ENCODE data around the gene PPP1R11.

PPP1R11 gene

GRCh38 chr6:30061858-30062458, 5.0 kb upstream of the PPP1R11 start:
- no peak for DNase-seq (ENCODE audit: low read depth in 2 of 2, low spot score in 1 of 2)

DNA sequence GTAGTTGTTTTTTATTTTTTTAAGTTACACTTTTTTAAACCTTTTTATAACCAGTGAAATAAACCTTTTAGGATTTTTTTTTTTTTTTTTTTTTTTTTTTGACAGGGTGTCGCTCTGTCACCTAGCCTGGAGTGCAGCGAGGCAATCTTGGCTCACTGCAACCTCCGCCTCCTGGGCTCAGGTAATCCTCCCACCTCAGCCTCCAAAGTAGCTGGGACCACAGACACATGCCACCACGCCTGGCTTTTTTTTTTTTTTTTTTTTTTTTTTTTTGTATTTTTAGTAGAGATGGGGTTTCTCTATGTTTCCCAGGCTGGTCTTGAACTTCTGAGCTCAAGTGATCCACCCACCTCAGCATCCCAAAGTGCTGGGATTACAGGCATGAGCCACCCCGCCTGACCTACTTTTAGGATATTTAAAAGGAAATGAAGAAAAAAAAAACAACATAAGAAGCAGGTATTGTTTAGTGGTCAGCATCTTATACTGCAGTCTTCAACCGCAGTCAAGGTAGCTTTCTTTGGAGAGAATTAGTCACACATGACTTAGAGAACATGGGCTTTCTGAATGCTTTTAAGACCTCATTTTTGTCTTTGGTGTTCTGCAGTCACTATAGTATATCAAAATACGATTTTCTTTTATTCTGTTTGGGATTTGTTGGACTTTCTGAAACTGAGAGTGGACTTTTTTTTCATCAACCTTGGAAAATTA, 4.4 kb upstream of the PPP1R11 start:
- DNase-seq (ENCODE audit: low read depth in 2 of 2, low spot score in 1 of 2), result no peak

GRCh38 chr6:30063315-30063714, 3.7 kb upstream of the PPP1R11 start:
- no peak for DNase-seq (ENCODE audit: low read depth in 2 of 2, low spot score in 1 of 2)

DNA sequence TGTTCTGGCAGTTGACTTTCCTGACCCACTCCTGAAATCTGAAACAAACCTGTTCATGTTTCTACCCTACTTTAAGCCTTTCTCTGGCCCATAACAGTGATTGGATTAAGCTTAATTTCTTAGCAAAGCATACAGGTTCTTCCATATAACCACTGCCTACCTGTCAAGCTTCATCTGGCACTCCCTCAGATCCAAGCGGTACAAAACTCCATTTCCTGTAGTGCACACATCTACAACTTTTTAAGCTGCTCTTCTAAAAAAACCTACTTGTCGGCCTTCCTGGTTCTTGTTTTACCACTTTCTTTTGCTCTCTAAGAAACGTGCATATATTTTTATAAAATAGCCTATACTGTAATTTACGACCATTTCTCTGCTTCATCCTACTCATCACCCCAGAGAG, 916 bp upstream of the PPP1R11 start:
- DNase-seq (ENCODE audit: low read depth in 2 of 2, low spot score in 1 of 2), result no peak

DNA sequence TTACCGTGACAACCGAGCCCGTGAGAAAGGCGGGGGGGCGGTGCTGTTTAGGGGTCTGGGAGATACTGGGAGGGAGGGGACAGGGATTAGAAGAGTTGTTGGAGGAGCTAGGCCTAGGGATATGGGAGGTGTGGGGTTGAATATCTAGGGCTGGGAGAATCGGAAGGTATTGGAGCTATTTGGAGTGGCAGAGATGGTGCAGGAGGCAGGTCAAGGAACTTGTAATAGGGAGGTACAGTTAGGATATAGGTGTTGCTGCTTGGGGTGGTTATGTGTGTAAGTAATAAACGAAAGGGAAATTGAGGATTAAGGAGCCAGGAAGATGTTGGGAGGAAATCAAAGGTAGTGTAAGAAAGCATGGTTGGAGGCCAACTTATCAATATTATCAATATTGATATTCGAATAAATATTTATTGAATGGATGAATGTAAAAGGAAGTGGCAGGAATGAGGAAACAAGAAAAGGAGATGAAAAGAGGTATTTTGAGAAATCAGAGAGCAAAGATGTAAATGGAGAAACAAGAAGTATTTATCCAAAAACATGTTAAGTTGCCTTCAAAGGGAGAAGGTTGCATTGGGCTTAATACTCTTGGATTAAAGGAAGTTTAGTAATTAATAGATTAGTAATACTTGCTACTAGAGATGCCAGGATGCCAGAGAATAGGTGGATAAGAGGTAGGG, 602 bp downstream of the PPP1R11 start:
- no peak for DNase-seq (ENCODE audit: low read depth in 2 of 2, low spot score in 1 of 2)

DNA sequence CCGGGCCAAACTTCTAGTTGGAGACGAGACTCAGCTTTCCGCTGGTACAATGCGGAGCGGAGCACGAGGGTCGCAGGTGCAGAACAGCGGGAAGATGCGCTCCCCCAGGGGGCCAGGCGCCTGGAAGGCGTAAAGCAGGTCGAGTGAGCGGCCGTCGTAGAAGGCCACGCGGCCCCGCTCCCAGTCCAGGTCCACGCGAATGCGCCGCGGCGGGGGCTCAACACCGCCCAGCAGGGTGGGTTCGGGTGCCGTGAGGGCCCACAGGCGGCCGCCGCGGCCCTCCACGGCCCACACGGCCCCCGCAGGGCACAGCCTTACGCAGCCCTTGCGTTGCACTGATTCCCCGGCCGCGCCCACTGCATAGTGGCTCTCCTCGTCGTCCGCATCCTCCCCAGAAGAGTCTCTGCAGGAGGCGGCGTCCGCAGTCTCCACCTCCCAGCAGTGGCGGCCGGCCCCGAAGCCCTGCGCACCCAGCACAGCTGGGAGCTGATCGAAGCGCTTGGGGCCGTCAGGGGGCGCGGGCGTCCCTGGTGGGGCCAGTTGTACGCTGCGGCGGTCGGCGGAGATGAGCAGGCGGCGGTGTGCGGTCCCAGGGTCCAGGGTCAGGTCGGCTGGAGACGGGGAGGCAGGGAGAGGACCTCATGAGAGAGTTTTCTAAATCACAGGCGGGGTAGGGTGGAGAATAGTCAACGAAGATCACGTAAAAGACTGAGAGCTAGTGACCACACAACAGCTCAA, 4.3 kb downstream of the PPP1R11 start:
- no peak for DNase-seq (ENCODE audit: low read depth in 2 of 2, low spot score in 1 of 2)

- no peak for DNase-seq (ENCODE audit: low read depth in 2 of 2, low spot score in 1 of 2)
Observed at GRCh38 chr6:30071858-30072257, 4.9 kb downstream of the PPP1R11 start.

DNA sequence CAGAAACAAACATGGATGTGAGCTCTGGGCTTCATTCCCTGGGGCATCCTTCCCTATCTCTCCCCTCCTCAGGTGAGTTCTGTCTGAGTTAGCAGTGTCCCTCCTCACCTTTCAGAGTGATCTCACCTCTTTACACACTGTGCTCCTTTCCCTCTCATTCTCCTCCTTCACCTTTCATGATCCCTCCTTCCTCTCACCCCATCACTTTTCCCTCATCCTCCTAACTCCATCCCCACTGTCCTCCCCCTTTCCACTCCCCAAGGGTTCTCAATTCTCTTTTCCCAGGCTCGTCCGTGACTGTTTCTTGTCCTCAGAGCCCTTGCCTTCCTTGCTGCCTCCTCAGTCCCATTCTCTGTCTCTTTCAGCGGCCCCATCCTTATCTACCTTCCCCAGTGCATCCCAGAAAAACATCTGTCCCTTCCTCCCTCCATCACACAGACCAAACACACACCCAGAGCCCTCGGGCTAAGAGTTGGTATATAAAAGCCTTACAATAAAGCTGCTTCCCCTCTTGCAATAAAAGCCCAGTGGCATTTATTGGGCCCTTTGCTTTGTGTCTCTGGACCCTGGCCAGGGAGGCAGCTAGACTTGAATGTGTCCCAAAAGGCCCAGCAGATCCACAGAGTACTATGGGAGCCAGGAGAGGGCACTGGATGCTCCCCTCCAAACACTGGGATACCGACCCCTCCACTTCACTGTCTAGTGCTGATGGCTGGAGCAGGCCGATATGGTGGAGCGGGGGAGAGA, 6.7 kb downstream of the PPP1R11 start:
- no peak for DNase-seq (ENCODE audit: low read depth in 2 of 2, low spot score in 1 of 2)

DNA sequence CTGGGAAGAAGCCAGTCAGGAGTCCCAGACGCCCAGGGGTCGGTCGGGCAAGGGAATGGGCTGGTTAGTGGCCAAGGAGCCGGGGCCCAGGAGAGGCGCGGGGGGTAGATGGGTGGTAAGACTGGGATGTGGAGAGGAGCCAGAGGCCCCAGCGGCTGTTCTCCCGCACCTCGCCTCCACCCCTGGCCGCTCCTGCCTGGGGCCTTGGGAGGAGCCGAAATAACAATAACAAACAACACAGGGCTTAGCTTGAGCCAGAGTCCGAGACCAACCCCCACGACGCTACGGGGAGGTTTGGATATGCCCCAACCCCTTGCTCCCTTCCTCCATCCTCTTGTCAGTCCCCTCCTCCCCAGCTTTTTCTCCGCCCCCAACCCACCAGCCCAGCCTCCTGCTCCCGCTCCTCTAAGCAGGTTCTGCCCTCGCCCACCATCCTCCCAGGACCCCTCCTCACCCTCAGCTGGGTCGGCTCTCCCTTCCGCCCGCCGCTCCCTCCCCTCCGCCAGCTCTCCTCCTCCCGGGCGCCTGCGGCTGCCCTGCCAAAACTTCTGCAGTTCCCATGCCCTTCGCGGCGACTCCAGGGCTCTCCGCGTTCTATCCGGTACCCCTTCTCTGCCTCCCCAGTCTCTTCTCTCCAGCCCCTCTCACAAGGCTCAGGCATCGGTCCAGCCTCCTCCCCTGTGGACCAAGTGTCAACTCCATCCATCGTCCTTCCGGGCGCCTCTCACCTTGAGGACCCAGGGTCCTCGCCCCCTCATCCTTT, 7.5 kb downstream of the PPP1R11 start:
- DNase-seq (ENCODE audit: low read depth in 2 of 2, low spot score in 1 of 2), result no peak

- no peak for DNase-seq (ENCODE audit: low read depth in 2 of 2, low spot score in 1 of 2)
Observed at GRCh38 chr6:30075094-30075789, 8.2 kb downstream of the PPP1R11 start, which contains the start of gene RNF39. Gene RNF39, minus strand, starts transcription at chr6:30075769. Its CDS starts 184 bp downstream, at chr6:30075585.

- DNase-seq (ENCODE audit: low read depth in 2 of 2, low spot score in 1 of 2), result no peak
Observed at GRCh38 chr6:30075790-30076732, 9.1 kb downstream of the PPP1R11 start.

GRCh38 chr6:30077218-30077617, 10.2 kb downstream of the PPP1R11 start:
- DNase-seq (ENCODE audit: low read depth in 2 of 2, low spot score in 1 of 2), result no peak

- no peak for DNase-seq (ENCODE audit: low read depth in 2 of 2, low spot score in 1 of 2)
Observed at GRCh38 chr6:30087876-30088275, 20.9 kb downstream of the PPP1R11 start.

GRCh38 chr6:30091577-30092381, 24.8 kb downstream of the PPP1R11 start:
- DNase-seq (ENCODE audit: low read depth in 2 of 2, low spot score in 1 of 2), result no peak

DNA sequence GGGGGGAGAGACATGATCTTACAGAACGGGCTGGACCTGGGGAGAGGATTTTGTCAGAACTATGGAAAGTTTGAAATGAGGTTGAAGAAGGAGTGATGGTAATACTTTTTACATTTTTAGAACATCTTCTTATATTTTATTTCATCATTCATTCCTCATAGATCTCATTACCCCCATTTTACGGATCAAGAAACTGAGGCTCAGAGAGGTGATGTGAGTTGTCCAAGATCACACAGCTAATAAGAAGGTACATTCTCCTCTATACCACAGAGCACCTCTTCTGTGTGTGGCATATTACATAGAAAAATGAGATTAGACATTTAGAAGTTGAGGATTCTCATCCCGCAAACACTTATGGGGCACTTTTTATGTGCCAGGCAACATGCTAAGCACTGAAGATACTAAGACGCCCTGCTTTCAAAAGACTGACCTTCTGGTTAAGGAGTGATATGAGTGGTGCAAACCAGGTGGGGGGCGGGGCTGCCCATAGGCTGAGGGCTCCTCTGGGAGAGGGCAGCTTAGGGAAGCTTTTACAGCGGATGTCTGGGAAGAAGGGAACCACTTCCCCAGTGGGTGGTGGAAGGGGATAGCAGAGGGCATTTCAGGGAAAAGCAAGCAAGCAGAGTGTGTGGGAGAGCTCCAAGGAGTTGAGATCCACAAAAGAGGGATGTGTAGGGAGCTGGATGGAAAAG, 26.0 kb downstream of the PPP1R11 start:
- no peak for DNase-seq (ENCODE audit: low read depth in 2 of 2, low spot score in 1 of 2)

DNA sequence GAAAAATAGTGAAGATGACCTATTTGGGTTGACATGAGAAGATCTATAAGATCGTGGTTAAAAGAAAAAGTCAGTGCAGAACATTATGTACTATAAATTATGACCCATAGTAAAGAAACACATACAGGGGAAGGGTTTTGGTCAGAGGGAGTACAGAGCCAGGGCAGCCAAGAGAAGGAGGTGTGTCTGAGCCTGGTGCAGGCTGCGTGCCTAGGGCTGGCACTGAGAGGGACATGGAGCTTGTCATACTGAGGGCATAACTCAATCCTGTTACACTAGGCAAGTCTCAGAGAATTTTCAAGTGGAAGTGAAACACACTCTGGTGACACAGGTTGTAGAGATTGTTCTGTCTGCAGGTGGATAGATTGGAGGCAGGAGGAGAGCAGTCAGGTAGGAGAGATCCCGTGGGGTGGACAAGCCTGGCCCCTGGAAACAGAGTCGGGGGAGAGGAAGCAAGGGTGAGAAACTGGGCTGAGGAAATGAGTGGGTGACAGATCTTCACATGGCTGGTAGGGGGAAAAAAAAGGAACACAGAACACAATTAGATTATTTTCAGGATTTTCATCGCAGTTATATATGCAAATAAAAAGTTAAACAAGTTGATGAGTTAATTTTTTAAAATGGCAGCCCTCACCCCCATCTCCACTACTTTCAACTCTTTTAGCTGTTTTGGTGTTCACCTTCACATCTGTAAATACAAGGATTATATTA, 27.1 kb downstream of the PPP1R11 start:
- no peak for DNase-seq (ENCODE audit: low read depth in 2 of 2, low spot score in 1 of 2)
